K562 (cell line): ENCODE data around the gene NENF. TPM values are rescaled to one million over a fixed set of nuclear protein-coding genes. Genes with fewer than 3 reads are reported as not detected.

ENCODE experiments used
- ATF7 ChIP-seq: fragments of 450-650 bp; IDR thresholded peaks from 2 replicates; pipeline ENCODE4 v1.7.1; 2014; ENCODE audit warnings: mild to moderate bottlenecking, moderate library complexity
- FOXM1 ChIP-seq, 2 experiments: fragments of 450-650 bp in 1 of 2; sonication (generic) in 1 of 2; formaldehyde crosslinking in 1 of 2; IDR thresholded peaks; 2 replicates each; pipeline versions ENCODE4 v1.6.1 to v1.9.0; 2017 to 2022; ENCODE audit warnings: low read depth in 2 of 2, mild to moderate bottlenecking in 2 of 2, missing genetic modification reagents in 1 of 2, moderate library complexity in 1 of 2
- IFI16 ChIP-seq: fragments of 250-450 bp; sonication (Bioruptor Pico); IDR thresholded peaks from 2 replicates; pipeline ENCODE4 v2.1.2; 2022; ENCODE audit warnings: mild to moderate bottlenecking, inconsistent platforms
- KLF6 ChIP-seq: fragments of 250-450 bp; sonication (Bioruptor Pico); IDR thresholded peaks from 2 replicates; pipeline ENCODE4 v1.4.0; 2020; ENCODE audit warnings: mild to moderate bottlenecking, moderate library complexity, borderline replicate concordance
- NONO ChIP-seq, 2 experiments: fragments of 200-400 bp in 1 of 2; fragments of 450-650 bp in 1 of 2; formaldehyde crosslinking in 1 of 2; IDR thresholded peaks; 2 replicates each; pipeline ENCODE4 v1.6.1; 2017; ENCODE audit warnings: low read depth in 2 of 2, mild to moderate bottlenecking in 2 of 2, moderate library complexity in 2 of 2, low read length in 1 of 2
- NR2C1 ChIP-seq, 2 experiments: fragments of 450-650 bp; IDR thresholded peaks; 2 replicates each; pipeline ENCODE4 v1.6.1; 2017; ENCODE audit warnings: mild to moderate bottlenecking in 2 of 2, antibody characterized with exemption in 1 of 2, inconsistent platforms in 1 of 2, missing compliant biosample characterization in 1 of 2, missing genetic modification characterization in 1 of 2
- POLR2AphosphoS2 ChIP-seq: IDR thresholded peaks from 2 replicates; pipeline ENCODE4 v1.6.1; 2012; ENCODE audit warnings: low read length, improper control_type of control experiment
- RBBP5 ChIP-seq: fragments of 200-600 bp; sonication (generic); IDR thresholded peaks from 2 replicates; pipeline ENCODE4 v1.6.1; 2012; ENCODE audit warnings: borderline replicate concordance, mild to moderate bottlenecking, low read length, control low read depth, inconsistent platforms; ENCODE audit not compliant: insufficient read depth, poor library complexity, severe bottlenecking
- TBP ChIP-seq: optimal IDR thresholded peaks from 2 replicates; pipeline ENCODE3; 2011; ENCODE audit warnings: low read depth, low read length, improper control_type of control experiment
- ZSCAN32 ChIP-seq: fragments of 450-650 bp; formaldehyde crosslinking; IDR thresholded peaks from 2 replicates; pipeline ENCODE4 v1.4.0; 2020; ENCODE audit warnings: mild to moderate bottlenecking, moderate library complexity
- polyA plus RNA-seq, 8 experiments: library from polyadenylated mRNA; depleted of rRNA in 4 of 8; stranded (reverse) in 5 of 8; unstranded in 3 of 8; fragments of >200 nt; fragmentation: Nextera tagmentation in 2 of 8; fragmentation: Illumina TruSeq in 1 of 8; extraction: Ambion mirVana in 2 of 8; extraction: Trizol in 1 of 8; gene quantifications; 2 replicates each; pipeline versions ENCODE4 v1.2.1 to v1.2.3, GENCODE V29; 2011 to 2014; ENCODE audit warnings: inconsistent platforms in 1 of 8, missing spikeins in 1 of 8
- total RNA-seq, 7 experiments: library from RNA; depleted of rRNA in 6 of 7; stranded (reverse); fragments of >200 nt in 6 of 7; fragmentation: Illumina TruSeq in 2 of 7; extraction: Trizol in 2 of 7; gene quantifications; 2 replicates each; pipeline versions ENCODE4 v1.2.1 to v1.2.3, GENCODE V29; 2011 to 2021; ENCODE audit warnings: low replicate concordance in 1 of 7
- TF ChIP-seq, protein P1 (sequence below): fragments of 250-450 bp; sonication (Bioruptor Pico); IDR thresholded peaks from 2 replicates; pipeline ENCODE4 v1.4.0; 2020; ENCODE audit warnings: mild to moderate bottlenecking, moderate library complexity, borderline replicate concordance
- TF ChIP-seq, protein P2 (sequence below): sonication (generic); formaldehyde crosslinking; IDR thresholded peaks from 2 replicates; pipeline ENCODE4 v1.8.0; 2023; ENCODE audit warnings: missing genetic modification reagents, mild to moderate bottlenecking, borderline replicate concordance
- TF ChIP-seq, protein P3 (sequence below): fragments of 450-650 bp; IDR thresholded peaks from 2 replicates; pipeline ENCODE4 v1.6.1; 2017; ENCODE audit warnings: antibody characterized with exemption
- TF ChIP-seq, protein P4 (sequence below): sonication (generic); formaldehyde crosslinking; IDR thresholded peaks from 2 replicates; pipeline ENCODE4 v1.8.0; 2023; ENCODE audit warnings: mild to moderate bottlenecking, missing genetic modification reagents

Gene NENF
- total and polyA plus RNA-seq, 9 of the 15 experiments (the other 6 are each of a cell fraction or from before 2014, with no cell fraction given), result 6.1 to 100 (median 72.8) TPM

DNA sequence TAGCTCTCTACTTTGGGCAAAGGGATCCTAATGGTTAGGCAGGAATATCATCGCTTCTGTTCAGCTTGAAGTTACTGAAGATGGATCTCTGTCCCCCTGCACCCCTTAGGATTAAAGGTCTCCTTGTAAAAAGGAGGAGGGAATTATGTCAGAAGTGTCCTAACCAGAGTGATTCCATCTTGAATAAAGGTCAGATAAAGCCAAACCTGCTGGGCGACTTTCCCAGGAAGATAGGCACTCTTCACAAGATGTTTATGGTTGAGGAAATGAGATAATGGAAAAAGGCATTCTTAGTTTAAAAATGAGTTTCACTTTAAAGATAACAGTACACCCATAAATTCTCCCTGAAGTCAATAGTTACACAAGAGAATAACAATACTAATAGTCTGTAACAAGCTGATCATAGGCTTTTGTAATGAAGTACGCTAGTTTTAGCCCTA, 1.7 kb upstream of the NENF start (continued):
- TF ChIP-seq, protein P1, sequence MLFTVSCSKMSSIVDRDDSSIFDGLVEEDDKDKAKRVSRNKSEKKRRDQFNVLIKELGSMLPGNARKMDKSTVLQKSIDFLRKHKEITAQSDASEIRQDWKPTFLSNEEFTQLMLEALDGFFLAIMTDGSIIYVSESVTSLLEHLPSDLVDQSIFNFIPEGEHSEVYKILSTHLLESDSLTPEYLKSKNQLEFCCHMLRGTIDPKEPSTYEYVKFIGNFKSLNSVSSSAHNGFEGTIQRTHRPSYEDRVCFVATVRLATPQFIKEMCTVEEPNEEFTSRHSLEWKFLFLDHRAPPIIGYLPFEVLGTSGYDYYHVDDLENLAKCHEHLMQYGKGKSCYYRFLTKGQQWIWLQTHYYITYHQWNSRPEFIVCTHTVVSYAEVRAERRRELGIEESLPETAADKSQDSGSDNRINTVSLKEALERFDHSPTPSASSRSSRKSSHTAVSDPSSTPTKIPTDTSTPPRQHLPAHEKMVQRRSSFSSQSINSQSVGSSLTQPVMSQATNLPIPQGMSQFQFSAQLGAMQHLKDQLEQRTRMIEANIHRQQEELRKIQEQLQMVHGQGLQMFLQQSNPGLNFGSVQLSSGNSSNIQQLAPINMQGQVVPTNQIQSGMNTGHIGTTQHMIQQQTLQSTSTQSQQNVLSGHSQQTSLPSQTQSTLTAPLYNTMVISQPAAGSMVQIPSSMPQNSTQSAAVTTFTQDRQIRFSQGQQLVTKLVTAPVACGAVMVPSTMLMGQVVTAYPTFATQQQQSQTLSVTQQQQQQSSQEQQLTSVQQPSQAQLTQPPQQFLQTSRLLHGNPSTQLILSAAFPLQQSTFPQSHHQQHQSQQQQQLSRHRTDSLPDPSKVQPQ (CRISPR knock-in tag), result 0 out of 2 replicates have a peak, but pooled peaks have one; percentile 27
- TF ChIP-seq IFI16 (CRISPR knock-in tag) (peak; percentile 82; the same call in 1 of the 2 replicates), ATF7 (peak; percentile 47; the same call in 1 of the 2 replicates), FOXM1 (IDR thresholded peaks at IDR 0.05; ENCODE audit: low read depth) (peak; percentile 53; the same call in 1 of the 2 replicates), FOXM1 (CRISPR knock-in tag; IDR thresholded peaks at IDR 0.05; ENCODE audit: low read depth) (no peak), POLR2AphosphoS2 (no peak), TBP (no peak), KLF6 (peak; percentile 97), NR2C1 (IDR thresholded peaks at IDR 0.05) (no peak), NR2C1 (tag; IDR thresholded peaks at IDR 0.05) (peak; percentile 93), NONO (IDR thresholded peaks at IDR 0.05; ENCODE audit: low read depth in 2 of 2, low read length in 1 of 2) (0 out of 4 replicates have a peak, but pooled peaks of 1 of the 2 experiments have one; percentile 30), ZSCAN32 (CRISPR knock-in tag) (0 out of 2 replicates have a peak, but pooled peaks have one; percentile 44), RBBP5 (no peak)
- TF ChIP-seq, protein P2, sequence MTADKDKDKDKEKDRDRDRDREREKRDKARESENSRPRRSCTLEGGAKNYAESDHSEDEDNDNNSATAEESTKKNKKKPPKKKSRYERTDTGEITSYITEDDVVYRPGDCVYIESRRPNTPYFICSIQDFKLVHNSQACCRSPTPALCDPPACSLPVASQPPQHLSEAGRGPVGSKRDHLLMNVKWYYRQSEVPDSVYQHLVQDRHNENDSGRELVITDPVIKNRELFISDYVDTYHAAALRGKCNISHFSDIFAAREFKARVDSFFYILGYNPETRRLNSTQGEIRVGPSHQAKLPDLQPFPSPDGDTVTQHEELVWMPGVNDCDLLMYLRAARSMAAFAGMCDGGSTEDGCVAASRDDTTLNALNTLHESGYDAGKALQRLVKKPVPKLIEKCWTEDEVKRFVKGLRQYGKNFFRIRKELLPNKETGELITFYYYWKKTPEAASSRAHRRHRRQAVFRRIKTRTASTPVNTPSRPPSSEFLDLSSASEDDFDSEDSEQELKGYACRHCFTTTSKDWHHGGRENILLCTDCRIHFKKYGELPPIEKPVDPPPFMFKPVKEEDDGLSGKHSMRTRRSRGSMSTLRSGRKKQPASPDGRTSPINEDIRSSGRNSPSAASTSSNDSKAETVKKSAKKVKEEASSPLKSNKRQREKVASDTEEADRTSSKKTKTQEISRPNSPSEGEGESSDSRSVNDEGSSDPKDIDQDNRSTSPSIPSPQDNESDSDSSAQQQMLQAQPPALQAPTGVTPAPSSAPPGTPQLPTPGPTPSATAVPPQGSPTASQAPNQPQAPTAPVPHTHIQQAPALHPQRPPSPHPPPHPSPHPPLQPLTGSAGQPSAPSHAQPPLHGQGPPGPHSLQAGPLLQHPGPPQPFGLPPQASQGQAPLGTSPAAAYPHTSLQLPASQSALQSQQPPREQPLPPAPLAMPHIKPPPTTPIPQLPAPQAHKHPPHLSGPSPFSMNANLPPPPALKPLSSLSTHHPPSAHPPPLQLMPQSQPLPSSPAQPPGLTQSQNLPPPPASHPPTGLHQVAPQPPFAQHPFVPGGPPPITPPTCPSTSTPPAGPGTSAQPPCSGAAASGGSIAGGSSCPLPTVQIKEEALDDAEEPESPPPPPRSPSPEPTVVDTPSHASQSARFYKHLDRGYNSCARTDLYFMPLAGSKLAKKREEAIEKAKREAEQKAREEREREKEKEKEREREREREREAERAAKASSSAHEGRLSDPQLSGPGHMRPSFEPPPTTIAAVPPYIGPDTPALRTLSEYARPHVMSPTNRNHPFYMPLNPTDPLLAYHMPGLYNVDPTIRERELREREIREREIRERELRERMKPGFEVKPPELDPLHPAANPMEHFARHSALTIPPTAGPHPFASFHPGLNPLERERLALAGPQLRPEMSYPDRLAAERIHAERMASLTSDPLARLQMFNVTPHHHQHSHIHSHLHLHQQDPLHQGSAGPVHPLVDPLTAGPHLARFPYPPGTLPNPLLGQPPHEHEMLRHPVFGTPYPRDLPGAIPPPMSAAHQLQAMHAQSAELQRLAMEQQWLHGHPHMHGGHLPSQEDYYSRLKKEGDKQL (CRISPR knock-in tag), result no peak
- TF ChIP-seq, protein P3, sequence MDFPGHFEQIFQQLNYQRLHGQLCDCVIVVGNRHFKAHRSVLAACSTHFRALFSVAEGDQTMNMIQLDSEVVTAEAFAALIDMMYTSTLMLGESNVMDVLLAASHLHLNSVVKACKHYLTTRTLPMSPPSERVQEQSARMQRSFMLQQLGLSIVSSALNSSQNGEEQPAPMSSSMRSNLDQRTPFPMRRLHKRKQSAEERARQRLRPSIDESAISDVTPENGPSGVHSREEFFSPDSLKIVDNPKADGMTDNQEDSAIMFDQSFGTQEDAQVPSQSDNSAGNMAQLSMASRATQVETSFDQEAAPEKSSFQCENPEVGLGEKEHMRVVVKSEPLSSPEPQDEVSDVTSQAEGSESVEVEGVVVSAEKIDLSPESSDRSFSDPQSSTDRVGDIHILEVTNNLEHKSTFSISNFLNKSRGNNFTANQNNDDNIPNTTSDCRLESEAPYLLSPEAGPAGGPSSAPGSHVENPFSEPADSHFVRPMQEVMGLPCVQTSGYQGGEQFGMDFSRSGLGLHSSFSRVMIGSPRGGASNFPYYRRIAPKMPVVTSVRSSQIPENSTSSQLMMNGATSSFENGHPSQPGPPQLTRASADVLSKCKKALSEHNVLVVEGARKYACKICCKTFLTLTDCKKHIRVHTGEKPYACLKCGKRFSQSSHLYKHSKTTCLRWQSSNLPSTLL, result no peak
- TF ChIP-seq, protein P4, sequence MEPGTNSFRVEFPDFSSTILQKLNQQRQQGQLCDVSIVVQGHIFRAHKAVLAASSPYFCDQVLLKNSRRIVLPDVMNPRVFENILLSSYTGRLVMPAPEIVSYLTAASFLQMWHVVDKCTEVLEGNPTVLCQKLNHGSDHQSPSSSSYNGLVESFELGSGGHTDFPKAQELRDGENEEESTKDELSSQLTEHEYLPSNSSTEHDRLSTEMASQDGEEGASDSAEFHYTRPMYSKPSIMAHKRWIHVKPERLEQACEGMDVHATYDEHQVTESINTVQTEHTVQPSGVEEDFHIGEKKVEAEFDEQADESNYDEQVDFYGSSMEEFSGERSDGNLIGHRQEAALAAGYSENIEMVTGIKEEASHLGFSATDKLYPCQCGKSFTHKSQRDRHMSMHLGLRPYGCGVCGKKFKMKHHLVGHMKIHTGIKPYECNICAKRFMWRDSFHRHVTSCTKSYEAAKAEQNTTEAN (CRISPR knock-in tag), result no peak
